Astrocyte of the cerebellum (primary cell): ENCODE data around the gene UBTD1.
A peak's percentile ranks its signal among the peaks of the same experiment; 100 is the strongest.

Experiments used
- DNase-seq: peaks from one replicate; pipeline ENCODE4 v3.0.0-alpha.2; 2011; ENCODE audit warnings: low read depth
- H3K4me3 ChIP-seq: 2 replicates; pipeline ENCODE4 v1.5.1; 2011; ENCODE audit warnings: mild to moderate bottlenecking, low read depth, low read length, moderate library complexity
- CTCF ChIP-seq: IDR thresholded peaks from 2 replicates; pipeline ENCODE4 v1.5.1; 2012; ENCODE audit warnings: low read length, low read depth, moderate library complexity, mild to moderate bottlenecking; ENCODE audit errors: missing control alignments
- in situ Hi-C: cut with HindIII; loops from 2 replicates; pipeline ENCODE4 v1.10.0; 2017; ENCODE audit warnings: low sequenced_read_pairs

UBTD1 gene

DNA sequence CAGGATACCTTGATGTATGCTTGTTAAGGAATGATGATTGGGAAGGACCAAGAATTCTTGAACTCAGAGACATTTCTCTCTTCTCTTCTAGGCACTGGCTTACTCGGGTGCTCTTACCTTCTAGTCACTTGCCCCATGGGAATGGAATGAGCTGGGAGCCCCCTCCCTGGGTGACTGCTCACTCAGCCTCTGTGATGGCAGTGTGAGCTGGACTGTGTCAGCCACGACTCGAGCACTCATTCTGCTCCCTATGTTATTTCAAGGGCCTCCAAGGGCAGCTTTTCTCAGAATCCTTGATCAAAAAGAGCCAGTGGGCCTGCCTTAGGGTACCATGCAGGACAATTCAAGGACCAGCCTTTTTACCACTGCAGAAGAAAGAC is 42.0 kb upstream of the UBTD1 start:
- TF ChIP-seq CTCF, result no peak
- no peak overlapping the region for H3K4me3 ChIP-seq
- in situ Hi-C loops, result no loop called here
- no peak for DNase-seq

- no peak for DNase-seq
- in situ Hi-C loops, result no loop called here
- no peak overlapping the region for H3K4me3 ChIP-seq
- TF ChIP-seq CTCF, result no peak
Measured at GRCh38 chr10:97459111-97459510, 39.6 kb upstream of the UBTD1 start.

DNA sequence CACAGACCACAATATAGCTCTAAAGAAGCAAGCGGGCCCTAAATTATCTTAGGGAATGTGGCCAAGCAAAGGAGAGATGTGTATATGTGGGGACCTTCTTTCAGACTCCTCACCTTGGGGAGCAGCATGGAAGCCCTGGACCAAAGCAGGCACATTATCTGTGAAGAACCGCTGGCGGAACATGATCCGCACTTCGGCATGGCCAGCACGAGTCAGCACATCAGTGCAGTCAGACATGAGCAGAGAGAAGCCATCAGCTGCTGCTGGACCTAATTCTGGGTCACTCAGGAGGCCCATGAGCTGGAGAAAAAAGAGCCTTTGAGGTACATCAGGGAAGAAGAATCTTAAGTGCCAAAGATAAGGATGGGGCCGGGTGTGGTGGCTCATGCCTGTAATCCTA is 38.8 kb upstream of the UBTD1 start:
- no peak for DNase-seq
- in situ Hi-C loops, result no loop called here
- TF ChIP-seq CTCF, result no peak
- H3K4me3 ChIP-seq, result no peak overlapping the region

DNA sequence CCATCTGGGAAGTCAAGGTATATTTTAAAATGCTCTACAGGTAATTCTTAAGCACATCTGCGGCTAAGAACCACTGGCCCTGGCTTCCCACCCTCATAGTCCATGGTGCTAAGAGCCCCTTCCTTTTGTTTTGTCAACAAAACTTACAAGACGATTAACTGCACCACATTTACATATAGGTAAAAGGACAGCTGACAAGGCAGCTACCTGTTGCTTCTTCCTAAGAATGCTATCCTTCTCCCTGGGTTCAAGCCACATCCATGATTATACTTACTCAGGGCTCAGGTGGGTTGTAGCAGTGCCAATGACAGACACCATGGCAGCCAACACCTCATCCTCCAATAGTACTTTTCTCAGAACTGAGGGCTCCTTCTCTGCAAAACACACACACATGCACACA is 36.4 kb upstream of the UBTD1 start:
- DNase-seq, result no peak
- in situ Hi-C loops, result no loop called here
- H3K4me3 ChIP-seq, result no peak overlapping the region
- TF ChIP-seq CTCF, result no peak

DNA sequence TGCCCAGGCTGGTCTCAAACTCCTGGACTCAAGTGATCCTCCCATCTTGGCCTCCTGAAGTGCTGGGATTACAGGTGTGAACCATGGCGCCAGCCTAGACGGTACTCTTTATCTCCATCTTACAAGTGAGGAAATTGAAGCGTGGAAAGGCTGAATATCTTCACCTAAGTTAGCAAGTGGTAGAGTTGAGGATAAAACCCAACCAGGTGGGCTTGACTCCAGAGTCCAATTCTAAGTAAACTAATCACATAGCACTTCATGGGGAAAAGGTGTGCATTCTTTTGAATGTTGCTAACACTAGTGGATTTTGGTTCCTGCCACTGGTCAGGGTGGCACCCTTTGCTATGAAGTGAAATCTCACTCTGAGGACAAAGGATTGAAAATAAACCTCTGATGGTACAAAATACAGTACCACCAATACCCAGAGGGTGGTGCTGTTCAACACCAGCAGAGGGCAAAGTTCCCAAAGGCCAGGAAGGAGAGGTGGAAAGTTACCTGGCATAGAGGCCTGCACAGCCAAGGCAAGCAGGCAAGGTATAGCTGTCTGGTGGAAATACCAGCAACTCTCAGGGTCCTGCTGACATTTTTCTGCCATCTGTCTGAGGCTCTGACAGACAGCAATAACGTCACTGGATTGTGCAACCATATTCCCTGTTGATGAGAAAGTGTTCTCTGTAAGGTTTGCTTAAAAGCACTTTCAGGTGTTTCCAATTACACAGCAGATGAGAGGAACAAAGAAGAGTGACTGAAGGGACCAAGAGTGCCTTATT is 35.2 kb upstream of the UBTD1 start:
- DNase-seq, result no peak
- in situ Hi-C loops, result no loop called here
- TF ChIP-seq CTCF, result peak; percentile 85
- H3K4me3 ChIP-seq, result no peak overlapping the region

DNA sequence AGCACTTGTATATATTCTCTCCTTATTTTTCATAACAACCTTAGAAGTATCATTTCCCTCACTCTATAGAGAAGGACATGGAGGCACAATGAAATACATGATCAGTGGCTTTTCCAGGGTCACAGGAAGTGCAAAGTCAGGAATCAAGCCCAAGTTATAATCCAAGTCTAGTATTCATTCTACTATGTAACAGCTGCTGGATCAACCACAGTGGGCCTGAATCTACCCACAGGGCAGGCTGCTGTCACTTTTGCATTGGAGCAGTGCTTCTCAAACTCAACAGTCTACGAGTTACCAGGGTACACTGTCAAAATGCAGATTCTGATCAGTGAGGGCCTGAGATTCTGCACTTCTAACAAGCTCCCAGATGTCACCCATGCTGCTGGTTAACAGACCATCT is 34.5 kb upstream of the UBTD1 start:
- in situ Hi-C loops, result no loop called here
- H3K4me3 ChIP-seq, result no peak overlapping the region
- TF ChIP-seq CTCF, result no peak
- DNase-seq, result no peak
